ENCODE data around the gene LAMA3.

Gene LAMA3

GRCh38 chr18:23938043-23938756, 248.9 kb downstream of the LAMA3 start:
- no peak for TF ChIP-seq CTCF (IDR thresholded peaks at IDR 0.05; ENCODE audit: low read depth, low read length)
- DNase-seq (ENCODE audit: extremely low read depth, low read depth) = no peak

GRCh38 chr18:23938901-23939341, 249.7 kb downstream of the LAMA3 start:
- TF ChIP-seq CTCF (IDR thresholded peaks at IDR 0.05; ENCODE audit: low read depth, low read length) = no peak

GRCh38 chr18:23939366-23939765, 250.1 kb downstream of the LAMA3 start:
- no peak for TF ChIP-seq CTCF (IDR thresholded peaks at IDR 0.05; ENCODE audit: low read depth, low read length)
- no peak for DNase-seq (ENCODE audit: extremely low read depth, low read depth)

More at GRCh38 chr18:23938901-23939341, 249.7 kb downstream of the LAMA3 start:
- no peak for DNase-seq (ENCODE audit: extremely low read depth, low read depth)

GRCh38 chr18:23939896-23940295, 250.6 kb downstream of the LAMA3 start:
- DNase-seq (ENCODE audit: extremely low read depth, low read depth) = no peak
- TF ChIP-seq CTCF (IDR thresholded peaks at IDR 0.05; ENCODE audit: low read depth, low read length) = no peak

- no peak for TF ChIP-seq CTCF (IDR thresholded peaks at IDR 0.05; ENCODE audit: low read depth, low read length)
- no peak for DNase-seq (ENCODE audit: extremely low read depth, low read depth)
These were observed 252.5 kb downstream of the LAMA3 start for GRCh38 chr18:23941791-23942190.

- TF ChIP-seq CTCF (IDR thresholded peaks at IDR 0.05; ENCODE audit: low read depth, low read length) = no peak
- no peak for DNase-seq (ENCODE audit: extremely low read depth, low read depth)
These were observed 253.9 kb downstream of the LAMA3 start for GRCh38 chr18:23943104-23943503.

GRCh38 chr18:23943903-23944624, 254.8 kb downstream of the LAMA3 start:
- DNase-seq (ENCODE audit: extremely low read depth, low read depth) = peak; percentile 83
- TF ChIP-seq CTCF (IDR thresholded peaks at IDR 0.05; ENCODE audit: low read depth, low read length) = no peak
